ENCODE results near the gene PNMA8C.

DNA sequence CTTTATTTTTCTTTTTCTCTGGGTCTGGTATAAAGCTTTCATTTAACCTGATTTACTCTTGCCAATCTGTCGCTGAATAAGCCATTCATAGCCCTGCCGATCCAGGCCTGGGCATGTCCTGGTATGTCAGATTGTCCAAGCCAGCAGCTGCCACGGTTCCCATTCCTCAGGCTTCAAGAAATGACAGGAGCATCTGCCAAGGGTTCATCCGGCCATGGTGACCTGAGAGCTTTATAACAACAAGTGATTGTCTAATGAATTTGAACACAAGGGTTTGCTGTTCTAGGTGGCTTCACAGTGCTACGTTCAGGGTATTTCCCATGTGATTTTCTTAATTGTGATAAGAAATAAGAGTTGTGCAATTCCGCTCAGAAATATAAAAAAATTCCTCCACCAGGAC lies 22.6 kb upstream of the PNMA8C start:
- TF ChIP-seq, protein P1, sequence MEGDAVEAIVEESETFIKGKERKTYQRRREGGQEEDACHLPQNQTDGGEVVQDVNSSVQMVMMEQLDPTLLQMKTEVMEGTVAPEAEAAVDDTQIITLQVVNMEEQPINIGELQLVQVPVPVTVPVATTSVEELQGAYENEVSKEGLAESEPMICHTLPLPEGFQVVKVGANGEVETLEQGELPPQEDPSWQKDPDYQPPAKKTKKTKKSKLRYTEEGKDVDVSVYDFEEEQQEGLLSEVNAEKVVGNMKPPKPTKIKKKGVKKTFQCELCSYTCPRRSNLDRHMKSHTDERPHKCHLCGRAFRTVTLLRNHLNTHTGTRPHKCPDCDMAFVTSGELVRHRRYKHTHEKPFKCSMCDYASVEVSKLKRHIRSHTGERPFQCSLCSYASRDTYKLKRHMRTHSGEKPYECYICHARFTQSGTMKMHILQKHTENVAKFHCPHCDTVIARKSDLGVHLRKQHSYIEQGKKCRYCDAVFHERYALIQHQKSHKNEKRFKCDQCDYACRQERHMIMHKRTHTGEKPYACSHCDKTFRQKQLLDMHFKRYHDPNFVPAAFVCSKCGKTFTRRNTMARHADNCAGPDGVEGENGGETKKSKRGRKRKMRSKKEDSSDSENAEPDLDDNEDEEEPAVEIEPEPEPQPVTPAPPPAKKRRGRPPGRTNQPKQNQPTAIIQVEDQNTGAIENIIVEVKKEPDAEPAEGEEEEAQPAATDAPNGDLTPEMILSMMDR (IDR thresholded peaks at IDR 0.05), result no peak
- TF ChIP-seq POLR2A (IDR thresholded peaks at IDR 0.05) (no peak), EP300 (IDR thresholded peaks at IDR 0.05) (no peak)
